Keratinocyte (primary cell): Measurements from ENCODE around the gene GPS1. TPM values are rescaled to one million over a fixed set of nuclear protein-coding genes. Genes with fewer than 3 reads are reported as not detected.

Experiments used
- DNase-seq: peaks from one replicate; pipeline ENCODE4 v3.0.0-alpha.2; 2011; ENCODE audit warnings: low read depth, missing footprints, low spot score
- FAIRE-seq: peaks from 2 replicates; lab custom pipeline; 2011; peaks lifted over from hg19 to GRCh38; lab: Jason Lieb, UNC
- H2AFZ ChIP-seq: 2 replicates; pipeline ENCODE4 v1.6.0; 2012; ENCODE audit warnings: low read length, control low read depth, inconsistent platforms; ENCODE audit not compliant: control insufficient read depth
- H3K27ac ChIP-seq: 2 replicates; pipeline ENCODE4 v1.5.1; 2011; ENCODE audit warnings: low read length; ENCODE audit not compliant: control insufficient read depth, insufficient read depth
- H3K27me3 ChIP-seq: 3 replicates; pipeline ENCODE4 v1.6.0; 2011; ENCODE audit warnings: low read length; ENCODE audit not compliant: control insufficient read depth, insufficient read depth; ENCODE audit errors: extremely low read depth
- H3K36me3 ChIP-seq, 2 experiments: 2 replicates in 1 of 2; 3 replicates in 1 of 2; pipeline ENCODE4 v1.5.1; 2011; ENCODE audit warnings: low read length in 2 of 2, mild to moderate bottlenecking in 1 of 2; ENCODE audit not compliant: control insufficient read depth in 2 of 2, insufficient read depth in 2 of 2; ENCODE audit errors: extremely low read depth in 1 of 2
- H3K4me1 ChIP-seq: 3 replicates; pipeline ENCODE4 v1.5.1; 2011; ENCODE audit warnings: low read length; ENCODE audit not compliant: control insufficient read depth, insufficient read depth; ENCODE audit errors: extremely low read depth
- H3K4me2 ChIP-seq: 3 replicates; pipeline ENCODE4 v1.6.0; 2011; ENCODE audit warnings: low read depth, low read length; ENCODE audit not compliant: control insufficient read depth, insufficient read depth; ENCODE audit errors: extremely low read depth
- H3K4me3 ChIP-seq, 3 experiments: fragments of 200-600 bp in 1 of 3; sonication (generic) in 1 of 3; 2 replicates in 2 of 3; 3 replicates in 1 of 3; pipeline ENCODE4 v1.5.1; 2011 to 2016; ENCODE audit warnings: low read length in 3 of 3, mild to moderate bottlenecking in 3 of 3, control low read depth in 2 of 3, inconsistent platforms in 1 of 3, low read depth in 1 of 3, mixed read lengths in 1 of 3, mixed run types in 1 of 3, moderate library complexity in 1 of 3; ENCODE audit not compliant: control insufficient read depth in 2 of 3, insufficient read depth in 2 of 3; ENCODE audit errors: extremely low read depth in 1 of 3
- H3K79me2 ChIP-seq: 2 replicates; pipeline ENCODE4 v1.6.0; 2012; ENCODE audit warnings: low read length; ENCODE audit not compliant: control insufficient read depth, insufficient read depth
- H3K9ac ChIP-seq: 3 replicates; pipeline ENCODE4 v1.6.0; 2011; ENCODE audit warnings: low read length; ENCODE audit not compliant: control insufficient read depth, insufficient read depth; ENCODE audit errors: extremely low read depth
- H3K9me1 ChIP-seq: 3 replicates; pipeline ENCODE4 v1.6.0; 2011; ENCODE audit warnings: low read length; ENCODE audit not compliant: control insufficient read depth, insufficient read depth; ENCODE audit errors: extremely low read depth
- H3K9me3 ChIP-seq: 2 replicates; pipeline ENCODE4 v1.5.1; 2012; ENCODE audit warnings: low read depth, low read length; ENCODE audit not compliant: control insufficient read depth
- H4K20me1 ChIP-seq: 3 replicates; pipeline ENCODE4 v1.6.0; 2011; ENCODE audit warnings: low read length; ENCODE audit not compliant: control insufficient read depth, insufficient read depth; ENCODE audit errors: extremely low read depth
- CTCF ChIP-seq, 3 experiments: IDR thresholded peaks in 1 of 3; conservative IDR thresholded peaks in 1 of 3; optimal IDR thresholded peaks in 1 of 3; 2 replicates in 2 of 3; 3 replicates in 1 of 3; pipeline versions ENCODE3 to v1.5.1; 2011; ENCODE audit warnings: low read length in 3 of 3, mild to moderate bottlenecking in 3 of 3, moderate library complexity in 2 of 3, control low read depth in 1 of 3, inconsistent platforms in 1 of 3; ENCODE audit not compliant: insufficient read depth in 2 of 3; ENCODE audit errors: extremely low read depth in 1 of 3
- EZH2 ChIP-seq: IDR thresholded peaks from one replicate; pipeline ENCODE4 v1.6.1; 2012; ENCODE audit warnings: inconsistent platforms, mild to moderate bottlenecking, low read length, moderate library complexity
- dilution Hi-C: fragments of 300-500 bp; cut with MboI; formaldehyde crosslinking; loops from one replicate; pipeline ENCODE4 v1.7.0; 2020; ENCODE audit warnings: low sequenced_read_pairs; ENCODE audit not compliant: extremely low pct_ligation_motif_present
- polyA plus RNA-seq, 5 experiments: library from polyadenylated mRNA; depleted of rRNA in 3 of 5; stranded (reverse) in 3 of 5; stranded (forward) in 1 of 5; unstranded in 1 of 5; fragments of >200 nt; gene quantifications; 1 replicate in 1 of 5; 2 replicates in 3 of 5; 3 replicates in 1 of 5; pipeline versions ENCODE4 v1.2.1 to v1.2.3, GENCODE V29; 2011 to 2012; ENCODE audit warnings: missing spikeins in 2 of 5, low read depth in 1 of 5, low replicate concordance in 1 of 5

The GPS1 gene
- polyA plus RNA-seq, 1 donor (not counting 4 experiments of a cell fraction or from before 2014, with no cell fraction given): 60.4 TPM

- H2AFZ ChIP-seq: no peak overlapping the region
- no peaks in the 10 kb centered on the region for H3K9me1 ChIP-seq
- peaks cover 26 to 36% of the 10 kb centered on the region in 2 experiments for H3K36me3 ChIP-seq
- DNase-seq: no peak
- no peaks in the 10 kb centered on the region for H3K9me3 ChIP-seq
- no peak for FAIRE-seq
- no peak overlapping the region for H3K4me3 ChIP-seq
- H3K4me1 ChIP-seq: peaks cover 11% of the 10 kb centered on the region
- no peak overlapping the region for H3K4me2 ChIP-seq
- H4K20me1 ChIP-seq: no peaks in the 10 kb centered on the region
- H3K79me2 ChIP-seq: peaks cover 25% of the 10 kb centered on the region
- H3K27me3 ChIP-seq: no peaks in the 10 kb centered on the region
- no peak for TF ChIP-seq CTCF (optimal IDR thresholded peaks at IDR 0.05 in 1 of 3, IDR thresholded peaks at IDR 0.05 in 1 of 3, conservative IDR thresholded peaks at IDR 0.05 in 1 of 3; ENCODE audit: extremely low read depth in 1 of 3, insufficient read depth in 2 of 3, low read length in 3 of 3)
- dilution Hi-C loops: no loop called here
- no peak overlapping the region for H3K9ac ChIP-seq
- H3K27ac ChIP-seq: no peak overlapping the region
These were observed 3.6 kb downstream of the GPS1 start for GRCh38 chr17:82055023-82055964.

GRCh38 chr17:82055965-82056728 is 4.4 kb downstream of the GPS1 start:
- no peak overlapping the region for H3K9ac ChIP-seq
- H3K27me3 ChIP-seq: no peaks in the 10 kb centered on the region
- no peaks in the 10 kb centered on the region for H3K9me3 ChIP-seq
- dilution Hi-C loops: no loop called here
- peaks cover 6% of the 10 kb centered on the region for H3K4me1 ChIP-seq
- FAIRE-seq (no peak), DNase-seq (no peak)
- H2AFZ ChIP-seq: no peak overlapping the region
- H3K4me3 ChIP-seq: no peak overlapping the region
- no peaks in the 10 kb centered on the region for H3K9me1 ChIP-seq
- H3K4me2 ChIP-seq: no peak overlapping the region
- peaks cover 20% of the 10 kb centered on the region for H3K79me2 ChIP-seq
- no peak overlapping the region for H3K27ac ChIP-seq
- peaks cover 30 to 40% of the 10 kb centered on the region in 2 experiments for H3K36me3 ChIP-seq
- no peaks in the 10 kb centered on the region for H4K20me1 ChIP-seq
- TF ChIP-seq EZH2: no peak
- no peak for TF ChIP-seq CTCF (optimal IDR thresholded peaks at IDR 0.05 in 1 of 3, IDR thresholded peaks at IDR 0.05 in 1 of 3, conservative IDR thresholded peaks at IDR 0.05 in 1 of 3; ENCODE audit: extremely low read depth in 1 of 3, insufficient read depth in 2 of 3, low read length in 3 of 3)
